Stimulated activated CD4-positive, alpha-beta T cell treated with anti-CD3 and anti-CD28 coated beads, TNF-alpha, amount 100 ng/mL, for 4 hours (primary cell): ENCODE results near the gene FH.

ENCODE experiments used
- DNase-seq, 3 experiments: peaks; one replicate each; pipeline ENCODE4 v3.0.0-alpha.2; 2020; ENCODE audit warnings: low read depth in 3 of 3

Gene FH

DNA sequence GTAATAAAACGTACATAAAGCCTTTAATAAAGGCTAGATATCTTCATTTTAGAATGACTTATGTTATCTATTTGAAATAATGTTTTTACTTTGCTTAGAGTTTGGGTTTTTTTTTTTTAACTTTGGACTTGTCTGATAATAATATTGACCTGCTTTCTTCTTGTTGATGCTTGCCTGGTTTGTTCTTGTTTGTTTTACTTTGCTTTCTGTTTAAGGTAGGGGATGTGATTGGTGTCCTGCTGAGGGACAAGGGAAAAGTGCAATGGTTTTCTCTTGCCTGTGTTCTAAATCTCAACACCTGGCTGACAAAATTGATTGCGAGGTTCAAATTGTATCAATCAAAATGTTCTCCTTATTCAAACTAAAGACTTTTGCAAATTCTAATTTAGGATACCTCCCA is 2.2 kb upstream of the FH start:
- DNase-seq = no peak

GRCh38 chr1:241520080-241520465 is 518 bp upstream of the FH start:
- DNase-seq = no peak

DNA sequence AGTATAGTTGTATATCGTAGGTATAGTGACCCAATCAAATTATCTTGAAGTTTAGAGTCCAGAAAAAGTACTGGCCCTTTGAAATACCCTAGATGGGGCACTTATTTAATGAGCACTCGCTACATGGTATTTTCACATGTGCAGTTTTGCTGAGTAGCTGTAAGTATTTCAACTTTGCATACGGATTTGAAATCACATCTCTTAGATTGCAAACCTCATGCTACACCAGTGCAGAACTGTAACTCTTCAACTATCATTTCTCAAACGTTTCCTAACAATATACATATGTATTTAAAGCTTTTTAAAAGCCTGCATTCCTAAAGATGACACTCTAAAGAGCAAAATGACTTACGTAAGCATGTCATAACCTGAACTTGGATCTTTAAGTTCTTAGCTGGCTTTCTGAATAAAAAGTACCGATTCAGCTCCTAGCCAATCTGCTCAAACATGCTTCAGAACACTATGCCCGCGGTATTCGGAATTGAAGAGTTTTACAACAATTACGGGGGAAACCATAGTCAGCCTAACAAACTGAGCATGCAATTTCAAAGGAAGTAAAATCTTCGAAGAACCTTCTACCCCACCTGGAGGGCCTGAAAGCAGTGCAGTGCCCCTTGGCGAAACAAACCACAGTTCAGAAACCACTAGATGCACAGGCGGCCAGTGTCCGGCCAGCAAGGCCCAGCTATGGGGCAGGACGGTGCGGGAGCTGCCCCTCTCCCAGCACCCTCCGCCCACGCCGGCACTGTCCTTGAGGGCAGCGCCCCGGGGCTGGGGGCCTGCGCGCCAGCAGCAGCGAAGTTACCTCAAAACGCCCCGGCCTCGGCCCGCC is 863 bp downstream of the FH start:
- peak in 1 of 3 experiments; percentile 18 for DNase-seq

DNA sequence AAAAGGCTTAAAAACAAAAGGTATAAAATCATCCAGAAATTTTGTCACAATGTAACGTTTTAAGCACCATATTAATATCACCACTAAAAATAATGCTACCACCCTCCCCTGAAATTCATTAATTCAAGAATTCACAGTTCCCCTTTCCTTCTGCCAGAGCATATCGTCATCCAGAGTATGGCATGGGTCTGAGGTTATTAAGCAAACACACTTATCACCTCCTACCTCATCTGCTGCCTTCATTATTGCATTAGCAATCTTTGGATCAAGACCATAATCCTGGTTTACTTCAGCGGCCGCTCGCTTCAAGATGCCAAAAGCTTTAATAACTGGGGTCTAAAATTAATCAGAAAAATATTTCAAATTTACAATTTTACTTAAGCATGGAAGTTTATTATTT is 6.2 kb downstream of the FH start:
- DNase-seq = no peak

DNA sequence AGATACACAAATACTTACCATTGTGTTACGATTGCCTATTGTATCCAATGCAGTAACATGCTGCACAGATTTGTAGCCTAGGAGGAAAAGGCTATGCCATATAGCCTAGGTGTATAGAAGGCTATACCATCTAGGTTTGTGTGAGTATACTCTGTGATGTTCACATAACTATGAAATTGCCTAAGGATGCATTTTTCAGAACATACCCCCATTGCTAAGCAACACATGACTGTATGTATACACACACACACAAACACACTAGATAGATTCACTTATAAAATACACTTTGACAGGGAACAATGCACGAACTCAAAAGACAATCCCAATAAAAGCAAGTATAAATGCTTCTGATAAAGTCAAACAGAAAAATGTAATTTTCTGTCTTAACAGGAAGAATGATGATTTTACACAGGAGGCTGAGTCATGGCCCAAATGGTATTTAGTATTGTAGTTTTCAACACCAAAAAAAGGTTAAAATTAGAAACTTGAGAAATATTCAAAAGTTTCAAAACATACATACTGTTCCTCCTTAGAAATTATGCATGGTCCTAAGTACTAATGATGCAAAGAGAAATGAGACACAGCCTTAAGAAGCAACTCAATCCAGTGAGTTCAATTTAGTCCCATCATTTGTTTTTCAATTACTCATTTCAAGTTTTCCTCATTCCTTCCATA is 12.2 kb downstream of the FH start:
- no peak for DNase-seq

GRCh38 chr1:241503444-241503843 is 16.1 kb downstream of the FH start:
- no peak for DNase-seq

DNA sequence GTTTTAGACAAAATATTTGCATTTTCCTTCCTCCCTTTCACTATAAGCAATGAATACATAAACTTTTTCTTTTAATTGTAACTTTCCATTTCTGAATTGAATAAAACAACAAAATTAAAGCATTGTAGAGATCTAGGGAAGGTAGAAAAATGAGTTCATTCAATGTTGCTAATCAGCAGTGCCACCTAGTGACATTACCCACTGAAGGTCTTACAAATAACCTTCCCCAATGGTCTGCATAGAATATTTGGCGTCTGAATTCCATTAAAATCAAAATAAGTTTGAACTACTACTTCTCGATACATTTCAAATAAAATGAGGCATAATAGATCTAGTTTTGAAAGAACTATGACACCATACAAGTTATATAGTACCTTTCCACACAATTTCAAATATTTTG is 19.6 kb downstream of the FH start:
- no peak for DNase-seq

- DNase-seq = no peak
Observed at GRCh38 chr1:241495741-241496140, 23.8 kb downstream of the FH start.

- no peak for DNase-seq
Observed at GRCh38 chr1:241488739-241489138, 30.8 kb downstream of the FH start.

- DNase-seq = no peak
Observed at GRCh38 chr1:241485554-241485992, 34.0 kb downstream of the FH start.

GRCh38 chr1:241485145-241485544 is 34.4 kb downstream of the FH start:
- DNase-seq = no peak

- no peak for DNase-seq
Observed at GRCh38 chr1:241482761-241483250, 36.7 kb downstream of the FH start.

DNA sequence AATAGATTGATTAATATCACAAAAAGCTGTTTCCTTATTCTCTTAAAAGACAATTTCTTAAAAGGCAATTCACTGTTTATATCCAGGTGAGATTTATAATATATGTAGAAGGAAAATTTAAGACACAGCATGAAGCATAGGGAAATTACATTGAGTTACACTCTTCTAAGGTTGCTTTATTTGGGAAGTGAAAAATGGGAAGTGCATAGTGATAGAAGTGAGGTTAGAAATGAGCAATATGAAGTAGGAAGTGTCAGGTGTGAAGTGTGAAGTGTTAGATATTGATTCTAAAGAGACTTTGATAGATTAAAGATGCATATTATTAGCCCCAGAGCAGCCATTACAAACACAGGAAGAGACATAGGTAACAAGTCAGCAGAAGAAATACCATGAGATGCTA is 40.3 kb downstream of the FH start:
- DNase-seq = no peak

DNA sequence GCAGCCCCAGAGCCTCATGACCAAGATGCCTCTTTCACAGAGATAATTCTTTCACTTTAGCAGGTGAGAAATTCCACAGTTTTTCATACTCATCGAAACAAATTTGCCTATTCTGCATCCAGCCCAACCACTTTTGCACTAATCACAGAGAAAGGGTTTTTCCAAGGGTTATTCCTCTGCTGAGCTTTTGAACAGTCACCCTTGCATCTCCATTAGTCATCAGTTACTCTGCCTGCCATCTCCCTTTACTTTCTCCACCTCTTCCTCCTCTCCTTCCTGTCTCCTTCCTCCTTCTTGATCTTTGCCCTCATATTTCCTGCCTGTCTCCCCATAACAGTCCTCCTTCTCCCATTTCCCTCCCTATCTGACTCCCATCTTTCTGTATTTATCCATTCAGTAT is 43.9 kb downstream of the FH start:
- DNase-seq = no peak

DNA sequence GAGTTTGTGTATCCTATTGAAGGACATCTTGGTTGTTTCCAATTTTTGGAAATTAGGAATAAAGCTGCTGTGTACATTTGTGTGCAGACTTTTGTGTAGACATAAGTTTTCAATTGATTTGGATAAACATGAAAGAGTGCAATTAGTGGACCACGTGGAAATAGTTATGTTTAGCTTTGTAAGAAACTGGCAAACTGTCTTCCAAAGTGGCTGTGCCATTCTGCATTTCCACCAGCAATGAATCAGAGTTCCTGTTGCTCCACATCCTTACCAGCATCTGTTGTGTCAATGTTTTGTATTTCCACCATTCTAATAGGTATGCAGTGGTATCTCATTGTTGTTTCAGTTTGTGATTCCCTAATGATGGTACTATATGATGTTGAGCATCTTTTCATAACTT is 46.5 kb downstream of the FH start:
- no peak for DNase-seq

DNA sequence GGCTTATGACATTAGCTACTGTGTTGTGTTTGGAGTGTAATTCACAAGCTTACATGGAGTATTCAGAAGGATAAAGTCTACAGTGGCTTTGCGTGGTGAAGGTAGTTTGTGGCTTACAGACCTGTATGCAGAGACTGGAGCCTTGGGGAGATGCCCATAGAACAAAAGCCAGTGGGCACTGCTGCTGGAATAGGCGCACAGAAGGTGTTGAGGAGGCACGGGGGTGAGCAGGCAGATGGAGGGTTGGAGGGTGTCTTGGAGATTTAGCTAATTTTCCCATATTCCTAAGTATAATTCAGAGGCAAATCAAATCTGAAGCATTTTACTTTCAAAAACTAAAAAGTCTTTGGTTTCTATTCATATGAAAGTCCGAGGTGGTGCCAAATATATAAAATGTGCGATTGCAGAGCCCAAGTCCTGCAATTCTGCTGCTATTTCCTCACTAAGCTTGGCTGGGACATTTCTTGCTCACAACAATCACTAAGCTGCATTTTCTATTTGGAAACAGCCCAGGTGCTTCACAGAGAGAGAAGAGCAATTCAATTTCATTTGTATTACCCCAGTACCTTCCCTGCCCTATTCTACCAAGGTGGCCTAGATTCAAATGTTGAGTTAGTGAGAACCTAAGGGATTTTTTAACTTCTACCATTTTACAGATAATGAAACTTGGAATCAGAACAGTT is 48.5 kb downstream of the FH start:
- DNase-seq = no peak

DNA sequence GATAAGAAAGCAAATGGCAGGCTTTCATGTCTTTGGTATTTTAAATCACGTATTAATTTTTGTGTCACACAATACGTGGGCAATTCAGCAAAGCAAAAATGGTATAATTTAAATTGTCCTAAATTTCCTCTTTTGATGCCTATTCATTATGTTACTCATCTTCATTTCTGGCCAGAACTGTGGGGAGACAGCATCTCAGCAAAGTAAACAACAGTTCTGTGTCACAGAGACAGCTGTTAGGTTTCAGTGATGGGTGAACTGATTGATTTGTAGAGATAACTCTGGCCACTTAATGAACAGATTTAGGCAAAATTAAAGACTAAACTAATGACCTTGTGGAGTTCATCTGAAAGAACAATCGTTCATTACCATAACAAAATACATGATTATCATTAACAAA is 49.2 kb downstream of the FH start:
- DNase-seq = no peak

- DNase-seq = no peak
Observed at GRCh38 chr1:241465673-241466072, 53.9 kb downstream of the FH start.

- DNase-seq = no peak
Observed at GRCh38 chr1:241464985-241465384, 54.6 kb downstream of the FH start.

DNA sequence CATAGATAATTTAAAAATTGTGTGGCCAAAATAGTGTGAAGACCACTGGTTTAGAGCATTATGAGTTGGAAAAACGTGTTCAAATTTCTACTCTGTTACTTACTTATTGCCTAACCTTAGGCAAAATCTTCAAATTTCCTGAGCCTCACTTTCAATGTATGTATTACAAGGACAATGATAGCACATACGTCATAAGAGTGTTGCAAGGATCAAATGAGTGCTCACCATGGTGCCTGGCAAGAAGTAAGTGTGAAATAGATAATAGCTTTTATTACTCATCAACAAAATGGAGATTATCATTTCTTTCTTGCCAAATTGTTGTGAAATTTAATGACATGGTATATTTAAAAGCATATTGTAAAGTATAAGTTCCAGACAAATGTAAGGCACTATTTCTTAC is 57.2 kb downstream of the FH start:
- DNase-seq = no peak

DNA sequence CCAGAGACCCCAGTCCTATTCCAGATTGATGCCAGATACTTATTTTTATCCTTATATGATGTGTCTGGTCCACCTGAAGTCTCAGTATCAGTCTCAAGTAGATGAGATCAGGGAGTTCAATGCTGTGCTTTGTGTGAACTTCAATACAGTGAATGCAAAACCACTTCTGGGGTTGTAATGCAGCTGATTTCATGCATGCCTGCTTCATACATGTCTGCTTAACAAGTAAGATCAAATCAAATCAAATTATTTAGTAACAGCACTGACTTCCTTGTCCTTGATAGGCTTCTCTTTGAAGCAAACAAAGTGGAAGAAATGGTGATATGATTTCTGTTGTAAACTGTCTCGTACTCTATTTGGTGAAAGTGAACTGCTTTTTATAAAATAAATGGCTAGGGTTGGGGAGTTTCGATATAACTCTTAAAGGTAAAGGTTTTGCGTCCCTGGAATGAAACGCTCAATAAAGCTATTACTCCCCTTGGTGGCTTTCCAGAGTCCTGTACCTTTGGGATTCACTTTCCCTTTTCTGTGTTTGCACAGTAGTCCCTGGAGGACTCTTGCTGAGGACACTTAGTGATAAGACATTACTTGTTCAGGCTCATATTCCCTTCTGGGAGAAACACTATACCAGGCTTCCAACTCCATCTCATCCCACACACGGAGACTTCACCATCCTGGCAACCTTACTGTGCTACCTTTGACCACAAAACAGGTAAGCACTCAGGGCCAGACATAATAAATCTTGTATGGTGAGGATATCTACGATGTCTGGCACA is 59.3 kb downstream of the FH start:
- DNase-seq = no peak
